ENCODE measurements around the gene SRPK2. TPM values are rescaled to one million over a fixed set of nuclear protein-coding genes. Genes with fewer than 3 reads are reported as not detected.

Gene SRPK2
- total RNA-seq, 1 donor from 2014 or later = 69.5 TPM

DNA sequence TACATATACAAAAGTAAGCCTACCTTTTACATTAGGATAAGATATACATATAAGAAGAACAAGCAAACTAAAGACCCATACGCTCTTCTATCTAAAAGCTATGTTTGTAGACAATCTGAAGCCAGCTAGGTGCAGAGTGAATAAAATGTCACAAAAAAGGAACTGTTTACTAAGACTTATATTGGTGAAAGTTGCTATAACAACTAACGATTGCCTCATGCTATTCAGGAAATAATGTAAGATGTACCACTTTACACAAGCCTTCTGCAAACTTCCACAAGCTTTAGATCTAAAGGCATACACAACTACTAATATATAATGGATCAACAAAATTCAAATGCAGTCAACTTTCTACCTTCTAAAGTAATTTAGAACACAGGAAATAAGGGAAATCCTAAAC is 175.1 kb downstream of the SRPK2 start:
- Mint-ChIP-seq H3K36me3 (ENCODE audit: unreplicated experiment) (peaks cover 3% of the 10 kb centered on the region), H3K4me3 (ENCODE audit: unreplicated experiment) (no peak overlapping the region), H3K27me3 (ENCODE audit: unreplicated experiment) (no peaks in the 10 kb centered on the region), H3K27ac (ENCODE audit: unreplicated experiment) (no peak overlapping the region), H3K9me3 (ENCODE audit: unreplicated experiment) (no peaks in the 10 kb centered on the region), H3K4me1 (ENCODE audit: unreplicated experiment) (peaks cover 31% of the 10 kb centered on the region)
- TF ChIP-seq, protein P1, sequence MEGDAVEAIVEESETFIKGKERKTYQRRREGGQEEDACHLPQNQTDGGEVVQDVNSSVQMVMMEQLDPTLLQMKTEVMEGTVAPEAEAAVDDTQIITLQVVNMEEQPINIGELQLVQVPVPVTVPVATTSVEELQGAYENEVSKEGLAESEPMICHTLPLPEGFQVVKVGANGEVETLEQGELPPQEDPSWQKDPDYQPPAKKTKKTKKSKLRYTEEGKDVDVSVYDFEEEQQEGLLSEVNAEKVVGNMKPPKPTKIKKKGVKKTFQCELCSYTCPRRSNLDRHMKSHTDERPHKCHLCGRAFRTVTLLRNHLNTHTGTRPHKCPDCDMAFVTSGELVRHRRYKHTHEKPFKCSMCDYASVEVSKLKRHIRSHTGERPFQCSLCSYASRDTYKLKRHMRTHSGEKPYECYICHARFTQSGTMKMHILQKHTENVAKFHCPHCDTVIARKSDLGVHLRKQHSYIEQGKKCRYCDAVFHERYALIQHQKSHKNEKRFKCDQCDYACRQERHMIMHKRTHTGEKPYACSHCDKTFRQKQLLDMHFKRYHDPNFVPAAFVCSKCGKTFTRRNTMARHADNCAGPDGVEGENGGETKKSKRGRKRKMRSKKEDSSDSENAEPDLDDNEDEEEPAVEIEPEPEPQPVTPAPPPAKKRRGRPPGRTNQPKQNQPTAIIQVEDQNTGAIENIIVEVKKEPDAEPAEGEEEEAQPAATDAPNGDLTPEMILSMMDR (IDR thresholded peaks at IDR 0.05) = no peak
- DNase-seq (ENCODE audit: extremely low spot score, unreplicated experiment) = no peak

DNA sequence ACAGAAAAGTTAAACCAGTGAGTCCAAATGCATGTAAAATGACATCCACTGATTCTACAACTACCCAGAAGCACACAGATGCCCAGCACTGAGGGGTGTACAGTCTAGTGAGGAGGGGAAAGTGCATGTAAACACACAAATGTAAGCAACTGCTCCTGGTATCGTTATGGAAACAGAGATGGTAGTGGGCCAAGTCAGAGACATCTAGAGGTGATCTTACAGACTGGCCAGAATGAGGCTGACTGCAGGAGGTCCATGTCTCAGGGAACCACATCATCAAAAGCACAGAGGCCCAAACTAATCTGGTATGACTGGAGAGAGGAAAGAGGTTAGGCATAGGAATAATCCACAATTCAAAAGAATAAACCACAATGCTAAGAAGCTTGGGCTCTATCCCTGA is 176.5 kb downstream of the SRPK2 start:
- TF ChIP-seq, protein P1 (IDR thresholded peaks at IDR 0.05) = no peak
- DNase-seq (ENCODE audit: extremely low spot score, unreplicated experiment) = no peak
- H3K27ac Mint-ChIP-seq (ENCODE audit: unreplicated experiment) = no peak overlapping the region

DNA sequence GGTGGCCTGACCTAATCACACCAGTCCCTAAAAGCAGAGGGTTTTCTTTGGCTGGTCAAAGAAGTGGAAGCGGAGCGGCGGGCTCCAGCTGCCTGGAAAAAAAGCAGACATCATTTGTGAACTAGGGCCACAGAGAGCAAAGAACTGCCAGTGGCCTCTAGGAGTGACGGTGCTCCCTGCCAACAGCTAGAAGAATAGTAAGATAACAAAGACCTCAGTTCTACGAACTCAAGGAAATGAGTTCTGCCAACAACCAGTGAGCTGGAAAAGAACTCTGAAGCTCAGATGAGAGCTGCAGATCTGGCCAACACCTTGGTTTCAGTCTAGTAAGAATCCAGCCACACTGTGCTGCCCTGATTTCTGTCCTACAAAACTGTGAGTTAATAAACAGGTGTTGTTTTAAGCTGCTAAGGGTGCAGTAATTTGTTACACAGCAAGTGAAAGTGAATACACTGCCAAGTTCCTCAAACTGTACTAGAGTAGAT is 178.0 kb downstream of the SRPK2 start:
- TF ChIP-seq, protein P1 (IDR thresholded peaks at IDR 0.05) = no peak
- Mint-ChIP-seq H3K36me3 (ENCODE audit: unreplicated experiment) (peaks cover 3% of the 10 kb centered on the region), H3K4me3 (ENCODE audit: unreplicated experiment) (no peak overlapping the region), H3K27ac (ENCODE audit: unreplicated experiment) (no peak overlapping the region), H3K4me1 (ENCODE audit: unreplicated experiment) (peaks cover 18% of the 10 kb centered on the region), H3K27me3 (ENCODE audit: unreplicated experiment) (no peaks in the 10 kb centered on the region), H3K9me3 (ENCODE audit: unreplicated experiment) (no peaks in the 10 kb centered on the region)
- DNase-seq (ENCODE audit: extremely low spot score, unreplicated experiment) = no peak

More for the DNA sequence above, 176.5 kb downstream of the SRPK2 start:
- H3K4me1 Mint-ChIP-seq (ENCODE audit: unreplicated experiment) = peaks cover 20% of the 10 kb centered on the region
- H3K36me3 Mint-ChIP-seq (ENCODE audit: unreplicated experiment) = peaks cover 3% of the 10 kb centered on the region
- H3K9me3 Mint-ChIP-seq (ENCODE audit: unreplicated experiment) = no peaks in the 10 kb centered on the region
- H3K4me3 Mint-ChIP-seq (ENCODE audit: unreplicated experiment) = no peak overlapping the region
- H3K27me3 Mint-ChIP-seq (ENCODE audit: unreplicated experiment) = no peaks in the 10 kb centered on the region

DNA sequence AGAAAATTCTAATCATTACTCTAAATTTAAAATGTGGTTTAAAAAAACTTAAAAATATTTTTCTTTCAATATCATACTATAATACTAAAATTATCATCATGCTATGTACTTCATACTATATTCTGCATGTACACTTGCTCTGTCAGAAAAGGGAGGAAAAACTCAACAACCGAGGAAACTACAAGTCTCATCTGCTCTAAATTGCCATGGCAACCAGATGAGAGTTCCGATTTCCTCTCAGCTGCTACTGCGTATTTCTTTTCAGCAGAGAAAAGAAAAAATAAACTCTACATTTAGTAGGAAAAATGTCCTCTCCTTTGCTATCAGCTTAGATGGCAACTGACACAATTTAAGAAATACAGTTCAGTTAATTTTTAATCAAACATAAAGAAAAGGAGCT is 178.9 kb downstream of the SRPK2 start:
- Mint-ChIP-seq H3K9me3 (ENCODE audit: unreplicated experiment) (no peaks in the 10 kb centered on the region), H3K4me1 (ENCODE audit: unreplicated experiment) (peaks cover 18% of the 10 kb centered on the region), H3K27me3 (ENCODE audit: unreplicated experiment) (no peaks in the 10 kb centered on the region), H3K27ac (ENCODE audit: unreplicated experiment) (peak overlapping the region; percentile 58), H3K4me3 (ENCODE audit: unreplicated experiment) (no peak overlapping the region), H3K36me3 (ENCODE audit: unreplicated experiment) (no peaks in the 10 kb centered on the region)
- TF ChIP-seq, protein P1 (IDR thresholded peaks at IDR 0.05) = no peak
- DNase-seq (ENCODE audit: extremely low spot score, unreplicated experiment) = no peak

DNA sequence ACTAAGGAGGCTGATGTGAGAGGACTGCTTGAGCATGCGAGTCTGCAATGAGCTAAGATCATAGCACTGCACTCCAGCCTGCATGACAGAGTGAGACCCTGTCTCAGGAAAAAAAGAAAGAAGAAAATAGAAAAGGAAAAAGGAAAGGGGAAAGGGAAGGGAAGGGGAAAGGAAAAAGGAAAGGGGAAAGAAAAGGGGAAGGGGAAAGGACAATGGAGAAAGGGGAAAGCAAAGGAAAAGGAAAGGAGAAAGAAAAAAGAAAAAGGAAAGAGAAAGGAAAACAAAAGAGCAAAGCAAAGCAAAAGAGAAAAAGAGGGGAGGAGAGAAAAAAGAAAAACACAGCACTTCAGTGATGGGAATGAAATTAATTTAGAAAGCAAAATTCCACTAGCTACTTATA is 179.3 kb downstream of the SRPK2 start:
- Mint-ChIP-seq H3K27me3 (ENCODE audit: unreplicated experiment) (no peaks in the 10 kb centered on the region), H3K36me3 (ENCODE audit: unreplicated experiment) (no peaks in the 10 kb centered on the region), H3K4me1 (ENCODE audit: unreplicated experiment) (peaks cover 18% of the 10 kb centered on the region), H3K27ac (ENCODE audit: unreplicated experiment) (peak overlapping the region; percentile 46), H3K4me3 (ENCODE audit: unreplicated experiment) (no peak overlapping the region), H3K9me3 (ENCODE audit: unreplicated experiment) (no peaks in the 10 kb centered on the region)
- no peak for DNase-seq (ENCODE audit: extremely low spot score, unreplicated experiment)
- TF ChIP-seq, protein P1 (IDR thresholded peaks at IDR 0.05) = no peak
